Activated CD8-positive, alpha-beta T cell treated with anti-CD3 and anti-CD28 coated beads, Interleukin-2, amount 10 ng/mL, durations not matched to agents 7 days and 5 days (primary cell): ENCODE results near the gene CACNB3. TPM values are rescaled to one million over a fixed set of nuclear protein-coding genes. Genes with fewer than 3 reads are reported as not detected.
"Not testable (repeated sequence)": the region's sequence is repeated elsewhere in the genome, so short reads cannot be mapped to it uniquely, and the experiment has no call there.

Experiments used
- ATAC-seq: fragments of 150-1000 bp; cut with Tn5 transposase; one replicate; pipeline ENCODE4 v1.10.0; 2021; ENCODE audit warnings: moderate library complexity
- CTCF ChIA-PET: fragments of 350-600 bp; sonication (Branson Sonifier 250); formaldehyde crosslinking; loops from one replicate; lab custom pipeline; 2021; ENCODE audit warnings: antibody characterized with exemption; lab: Charles Lee
- POLR2A ChIA-PET: fragments of 350-600 bp; sonication (Branson Sonifier 250); formaldehyde crosslinking; loops from one replicate; lab custom pipeline; 2021; ENCODE audit warnings: antibody characterized with exemption; lab: Charles Lee
- DNase-seq: peaks from one replicate; pipeline ENCODE4 v3.0.0-alpha.2; 2020
- H3K27ac Mint-ChIP-seq: one replicate; pipeline ENCODE4 v1.8.0; 2021; ENCODE audit warnings: mild to moderate bottlenecking, mixed read lengths
- H3K27me3 Mint-ChIP-seq: one replicate; pipeline ENCODE4 v1.8.0; 2021; ENCODE audit warnings: low read depth, mixed read lengths
- H3K36me3 Mint-ChIP-seq: one replicate; pipeline ENCODE4 v1.8.0; 2021; ENCODE audit warnings: low read depth, mixed read lengths
- H3K4me1 Mint-ChIP-seq: one replicate; pipeline ENCODE4 v1.8.0; 2021; ENCODE audit warnings: low read depth, mixed read lengths
- H3K4me3 Mint-ChIP-seq: one replicate; pipeline ENCODE4 v1.8.0; 2021; ENCODE audit warnings: mild to moderate bottlenecking, mixed read lengths
- H3K9me3 Mint-ChIP-seq: one replicate; pipeline ENCODE4 v1.8.0; 2022; ENCODE audit warnings: mixed read lengths; ENCODE audit not compliant: insufficient read depth
- total RNA-seq, 2 experiments: library from RNA; stranded (reverse); gene quantifications; one replicate each; pipeline ENCODE4 v1.2.3, GENCODE V29; 2021

The CACNB3 gene
- total RNA-seq, 2 experiments from 2014 or later, result 10.5 to 13.1 TPM

- H3K27ac Mint-ChIP-seq, result no peak overlapping the region
- H3K4me3 Mint-ChIP-seq, result no peak overlapping the region
- H3K4me1 Mint-ChIP-seq, result peaks cover 8% of the 10 kb centered on the region
- ATAC-seq (no peak), DNase-seq (no peak)
- POLR2A ChIA-PET, result no interaction called here
- CTCF ChIA-PET, result interaction anchor here (1.1 to 10.5 kb wide), 4 partner anchors 31 to 118 kb away, joined by 3 to 260 read pairs (median 5); no protein-coding TSS in a partner anchor
- H3K36me3 Mint-ChIP-seq, result peaks cover 1% of the 10 kb centered on the region
- peaks cover 20% of the 10 kb centered on the region for H3K27me3 Mint-ChIP-seq
- H3K9me3 Mint-ChIP-seq, result no peaks in the 10 kb centered on the region
Measured at GRCh38 chr12:48859607-48860006, 41.3 kb downstream of the CACNB3 start.

DNA sequence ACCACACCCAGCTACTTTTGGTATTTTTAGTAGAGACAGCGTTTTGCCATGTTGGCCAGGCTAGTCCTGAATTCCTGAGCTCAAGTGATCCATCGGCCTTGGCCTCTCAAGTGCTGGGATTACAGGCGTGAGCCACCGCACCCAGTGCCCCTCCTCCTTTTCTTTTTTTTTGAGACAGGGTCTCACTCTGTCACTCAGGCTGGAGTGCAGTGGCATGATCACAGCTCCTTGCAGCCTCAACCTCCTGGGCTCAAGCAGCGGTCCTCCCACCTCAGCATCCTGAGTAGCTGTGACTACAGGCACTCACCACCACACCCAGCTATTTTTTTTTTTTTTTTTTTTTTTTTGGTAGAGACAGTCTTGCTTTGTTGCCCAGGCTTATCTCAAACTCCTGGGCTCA, 41.9 kb downstream of the CACNB3 start:
- peaks cover 24% of the 10 kb centered on the region for H3K27me3 Mint-ChIP-seq
- not testable (repeated sequence) for H3K4me3 Mint-ChIP-seq, ATAC-seq, H3K27ac Mint-ChIP-seq, DNase-seq, H3K9me3 Mint-ChIP-seq, H3K36me3 Mint-ChIP-seq
- CTCF ChIA-PET, result interaction anchor here (1.1 to 1.7 kb wide), 4 partner anchors 30 to 117 kb away, joined by 3 to 6 read pairs (median 4); no protein-coding TSS in a partner anchor
- H3K4me1 Mint-ChIP-seq, result peaks cover 14% of the 10 kb centered on the region
- POLR2A ChIA-PET, result interaction anchor here (1.9 kb wide), 1 partner anchor 8 kb away, joined by 7 read pairs; the partner anchor contains the start of gene DDX23

GRCh38 chr12:48861111-48861510, 42.8 kb downstream of the CACNB3 start:
- Mint-ChIP-seq H3K27me3 (peaks cover 24% of the 10 kb centered on the region), H3K4me1 (peaks cover 21% of the 10 kb centered on the region), H3K36me3 (peaks cover 1% of the 10 kb centered on the region), H3K9me3 (no peaks in the 10 kb centered on the region), H3K4me3 (no peak overlapping the region), H3K27ac (no peak overlapping the region)
- CTCF ChIA-PET, result interaction anchor here (1.2 to 7.6 kb wide), 3 partner anchors 8 to 30 kb away, joined by 3 to 83 read pairs (median 6); partner anchors contain the start of gene DDX23
- no peak for DNase-seq
- ATAC-seq, result no peak
- POLR2A ChIA-PET, result interaction anchor here (1.9 kb wide), 1 partner anchor 9 kb away, joined by 7 read pairs; the partner anchor contains the start of gene DDX23

DNA sequence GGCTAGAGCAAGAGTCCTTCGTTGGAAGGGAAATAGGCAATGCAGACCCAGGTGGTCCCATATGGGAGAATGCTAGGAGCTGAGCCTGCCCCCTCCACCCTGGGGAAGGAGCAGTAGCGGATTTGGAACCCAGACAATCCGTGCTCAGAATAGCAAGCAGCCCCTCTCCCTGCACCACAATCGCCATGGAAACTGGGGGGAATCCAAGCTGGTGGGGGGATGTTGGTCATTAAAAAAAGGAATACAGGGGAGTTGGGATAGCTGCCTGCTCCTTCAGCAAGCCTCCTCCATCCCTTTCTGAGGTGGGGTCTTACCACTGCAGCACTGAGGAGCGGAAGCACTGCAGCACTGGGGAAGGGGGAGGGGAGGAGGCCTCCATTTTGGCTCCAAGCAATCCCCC, 44.5 kb downstream of the CACNB3 start:
- POLR2A ChIA-PET, result interaction anchor here (1.6 kb wide), 1 partner anchor 268 kb away, joined by 4 read pairs; the partner anchor contains the start of gene TUBA1B
- Mint-ChIP-seq H3K4me3 (no peak overlapping the region), H3K9me3 (no peaks in the 10 kb centered on the region), H3K4me1 (peaks cover 23% of the 10 kb centered on the region), H3K27ac (no peak overlapping the region), H3K36me3 (peaks cover 1% of the 10 kb centered on the region), H3K27me3 (peaks cover 24% of the 10 kb centered on the region)
- no peak for DNase-seq
- ATAC-seq, result no peak
- CTCF ChIA-PET, result interaction anchor here (0.9 to 7.6 kb wide), 2 partner anchors 10 to 126 kb away, joined by 4 to 83 read pairs; partner anchors contain the start of gene DDX23

GRCh38 chr12:48863291-48863690, 45.0 kb downstream of the CACNB3 start:
- POLR2A ChIA-PET, result interaction anchor here (4.2 kb wide), 1 partner anchor 11 kb away, joined by 43 read pairs; the partner anchor contains the start of gene DDX23
- ATAC-seq (no peak), DNase-seq (no peak)
- peaks cover 23% of the 10 kb centered on the region for H3K4me1 Mint-ChIP-seq
- CTCF ChIA-PET, result interaction anchor here (0.9 to 7.6 kb wide), 2 partner anchors 10 to 125 kb away, joined by 4 to 83 read pairs; partner anchors contain the start of gene DDX23
- H3K9me3 Mint-ChIP-seq, result no peaks in the 10 kb centered on the region
- no peak overlapping the region for H3K4me3 Mint-ChIP-seq
- H3K27me3 Mint-ChIP-seq, result peaks cover 24% of the 10 kb centered on the region
- H3K27ac Mint-ChIP-seq, result no peak overlapping the region
- H3K36me3 Mint-ChIP-seq, result peaks cover 1% of the 10 kb centered on the region

GRCh38 chr12:48865281-48866051, 47.2 kb downstream of the CACNB3 start, which contains the start of gene RND1:
Gene RND1 (minus strand): TSS chr12:48865870. CDS start chr12:48865767, 103 bp downstream.
- CTCF ChIA-PET, result interaction anchor here (0.7 to 7.6 kb wide), 15 partner anchors 12 to 586 kb away, joined by 3 to 83 read pairs (median 5); partner anchors contain the start of genes DDX23 and WNT1
- peaks cover 23% of the 10 kb centered on the region for H3K4me1 Mint-ChIP-seq
- POLR2A ChIA-PET, result interaction anchor here (0.7 to 4.2 kb wide), 11 partner anchors 13 to 182 kb away, joined by 3 to 43 read pairs (median 4); partner anchors contain the start of genes DDX23 and FKBP11
- H3K36me3 Mint-ChIP-seq, result no peaks in the 10 kb centered on the region
- peak within 1 kb of the TSS; percentile 71 for H3K27ac Mint-ChIP-seq
- DNase-seq (peak; percentile 88), ATAC-seq (peak; percentile 98)
- no peaks in the 10 kb centered on the region for H3K9me3 Mint-ChIP-seq
- H3K27me3 Mint-ChIP-seq, result peaks cover 24% of the 10 kb centered on the region
- H3K4me3 Mint-ChIP-seq, result peak within 1 kb of the TSS; percentile 81

DNA sequence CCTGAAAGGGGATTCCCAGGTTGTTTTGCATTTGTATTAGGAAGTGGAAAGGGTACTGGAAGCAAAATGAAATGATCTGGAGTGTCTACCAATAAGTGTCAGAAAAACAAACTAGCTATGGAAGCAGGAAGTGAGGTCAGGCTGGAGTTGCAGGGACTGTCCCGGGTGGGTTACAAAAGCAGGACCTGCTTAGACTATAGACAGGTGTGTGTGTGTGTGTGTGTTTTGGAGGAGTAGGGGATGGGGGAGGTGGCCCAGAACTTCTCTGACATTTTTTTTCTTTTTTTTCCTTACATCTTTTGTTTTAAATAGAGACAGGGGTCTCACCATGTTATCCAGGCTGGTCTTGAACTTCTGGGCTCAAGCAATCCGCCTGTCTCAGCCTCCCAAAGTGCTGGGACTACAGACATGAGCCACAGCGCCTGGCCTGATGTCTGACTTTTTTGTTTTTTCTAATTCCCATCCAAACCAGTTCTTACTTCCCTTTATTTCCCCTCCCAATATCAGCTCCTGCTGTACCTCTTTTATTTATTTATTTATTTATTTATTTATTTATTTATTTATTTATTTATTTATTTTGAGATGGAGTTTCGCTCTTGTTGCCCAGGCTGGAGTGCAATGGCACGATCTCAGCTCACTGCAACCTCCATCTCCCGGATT, 47.9 kb downstream of the CACNB3 start:
- Mint-ChIP-seq H3K4me1 (peaks cover 23% of the 10 kb centered on the region), H3K36me3 (no peaks in the 10 kb centered on the region), H3K4me3 (peak overlapping the region; percentile 81), H3K9me3 (no peaks in the 10 kb centered on the region), H3K27ac (peak overlapping the region; percentile 71), H3K27me3 (peaks cover 26% of the 10 kb centered on the region)
- peak; percentile 41 for ATAC-seq
- no peak for DNase-seq
- CTCF ChIA-PET, result interaction anchor here (0.7 to 7.6 kb wide), 12 partner anchors 13 to 586 kb away, joined by 3 to 83 read pairs (median 5); partner anchors contain the start of genes DDX23 and WNT1
- POLR2A ChIA-PET, result interaction anchor here (0.9 to 4.2 kb wide), 6 partner anchors 14 to 59 kb away, joined by 3 to 43 read pairs (median 6); partner anchors contain the start of genes DDX23 and FKBP11

GRCh38 chr12:48868451-48868850, 50.2 kb downstream of the CACNB3 start:
- Mint-ChIP-seq H3K27ac (no peak overlapping the region), H3K9me3 (no peaks in the 10 kb centered on the region), H3K4me1 (peaks cover 23% of the 10 kb centered on the region), H3K27me3 (peaks cover 25% of the 10 kb centered on the region), H3K36me3 (no peaks in the 10 kb centered on the region), H3K4me3 (no peak overlapping the region)
- DNase-seq, result no peak
- no peak for ATAC-seq
- CTCF ChIA-PET, result interaction anchor here (1.2 to 7.6 kb wide), 8 partner anchors 13 to 175 kb away, joined by 3 to 83 read pairs (median 5); partner anchors contain the start of gene DDX23
- POLR2A ChIA-PET, result no interaction called here

GRCh38 chr12:48869191-48869590, 50.9 kb downstream of the CACNB3 start:
- ATAC-seq (no peak), DNase-seq (no peak)
- Mint-ChIP-seq H3K27ac (no peak overlapping the region), H3K9me3 (no peaks in the 10 kb centered on the region), H3K4me1 (peaks cover 18% of the 10 kb centered on the region), H3K36me3 (no peaks in the 10 kb centered on the region), H3K4me3 (no peak overlapping the region), H3K27me3 (peaks cover 18% of the 10 kb centered on the region)
- CTCF ChIA-PET, result interaction anchor here (1.2 to 6.5 kb wide), 4 partner anchors 12 to 108 kb away, joined by 4 to 55 read pairs (median 6); partner anchors contain the start of gene DDX23
- POLR2A ChIA-PET, result no interaction called here

- H3K27me3 Mint-ChIP-seq, result peaks cover 9% of the 10 kb centered on the region
- H3K27ac Mint-ChIP-seq, result no peak overlapping the region
- ATAC-seq (no peak), DNase-seq (no peak)
- CTCF ChIA-PET, result interaction anchor here (0.9 to 2.2 kb wide), 3 partner anchors 11 to 20 kb away, joined by 3 to 9 read pairs (median 6); no protein-coding TSS in a partner anchor
- POLR2A ChIA-PET, result interaction anchor here (0.9 kb wide), 1 partner anchor 16 kb away, joined by 3 read pairs; no protein-coding TSS in a partner anchor
- H3K4me3 Mint-ChIP-seq, result no peak overlapping the region
- no peaks in the 10 kb centered on the region for H3K4me1 Mint-ChIP-seq
- no peaks in the 10 kb centered on the region for H3K9me3 Mint-ChIP-seq
- H3K36me3 Mint-ChIP-seq, result no peaks in the 10 kb centered on the region
Measured at GRCh38 chr12:48873096-48873495, 54.8 kb downstream of the CACNB3 start.
